ENCODE measurements around the gene AQP1.

Gene AQP1

GRCh38 chr7:30906515-30907240 lies 5.0 kb upstream of the AQP1 start:
- DNase-seq (ENCODE audit: low spot score) = no peak

GRCh38 chr7:30907527-30908267 lies 4.0 kb upstream of the AQP1 start:
- no peak for DNase-seq (ENCODE audit: low spot score)

- DNase-seq (ENCODE audit: low spot score) = no peak
Observed at GRCh38 chr7:30908681-30909080, 3.0 kb upstream of the AQP1 start.

- no peak for DNase-seq (ENCODE audit: low spot score)
Observed at GRCh38 chr7:30909431-30909830, 2.2 kb upstream of the AQP1 start.

GRCh38 chr7:30910411-30911073 lies 1.1 kb upstream of the AQP1 start:
- DNase-seq (ENCODE audit: low spot score) = no peak

DNA sequence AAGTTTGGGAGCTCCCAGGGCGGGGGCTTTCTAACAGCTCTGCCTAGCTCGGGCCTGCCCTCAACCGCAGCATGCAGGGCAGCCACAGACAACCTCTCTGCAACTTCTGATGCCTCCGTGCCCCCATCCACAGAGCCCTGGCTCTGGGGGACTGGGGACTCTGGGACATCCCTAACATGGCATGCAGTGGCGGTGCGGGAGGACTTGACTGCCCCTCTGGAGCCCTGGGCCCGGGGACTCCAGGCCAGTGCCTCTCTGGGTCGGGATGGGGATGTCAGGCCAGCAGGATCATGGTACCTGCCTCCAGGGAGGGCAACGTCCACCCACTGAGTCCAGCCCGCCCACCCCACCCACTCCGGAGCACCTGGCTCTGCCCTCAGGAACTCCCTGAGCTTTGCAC lies 520 bp upstream of the AQP1 start:
- DNase-seq (ENCODE audit: low spot score) = no peak

DNA sequence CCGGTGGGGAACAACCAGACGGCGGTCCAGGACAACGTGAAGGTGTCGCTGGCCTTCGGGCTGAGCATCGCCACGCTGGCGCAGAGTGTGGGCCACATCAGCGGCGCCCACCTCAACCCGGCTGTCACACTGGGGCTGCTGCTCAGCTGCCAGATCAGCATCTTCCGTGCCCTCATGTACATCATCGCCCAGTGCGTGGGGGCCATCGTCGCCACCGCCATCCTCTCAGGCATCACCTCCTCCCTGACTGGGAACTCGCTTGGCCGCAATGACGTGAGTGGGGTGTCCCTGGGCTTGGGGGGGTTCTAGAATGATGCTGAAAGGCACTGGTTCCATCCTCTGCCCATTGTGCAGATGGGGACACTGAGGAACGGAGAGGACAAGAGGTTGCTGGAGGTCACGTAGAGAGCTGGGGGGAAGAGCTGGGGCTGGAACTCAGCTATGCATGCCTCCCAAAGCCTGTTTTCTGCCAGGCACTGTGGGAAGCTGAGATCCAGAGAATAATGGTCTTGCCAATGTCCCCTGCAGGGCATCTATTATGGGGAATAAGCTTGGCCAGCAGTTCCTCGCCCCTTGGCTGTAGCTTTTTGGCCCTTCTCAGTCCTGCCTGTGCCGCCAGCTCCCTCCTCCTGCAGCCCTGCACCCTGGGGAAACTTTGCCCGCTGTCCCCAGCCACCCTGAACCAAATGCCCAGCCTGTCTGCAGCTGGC lies 523 bp downstream of the AQP1 start:
- DNase-seq (ENCODE audit: low spot score) = no peak

DNA sequence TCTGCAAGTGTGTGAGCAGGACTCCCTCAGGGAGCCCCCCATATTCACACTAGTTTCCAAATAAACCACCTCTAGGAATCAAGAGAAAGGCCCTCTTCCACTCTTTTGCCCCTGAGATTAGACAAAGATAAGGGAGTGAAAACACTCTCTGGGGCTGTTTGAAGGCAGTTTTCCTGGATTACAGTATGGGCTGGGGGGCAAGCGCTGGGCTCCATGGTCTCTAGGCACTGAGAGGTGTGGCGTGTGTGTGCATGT lies 1.0 kb downstream of the AQP1 start:
- DNase-seq (ENCODE audit: low spot score) = no peak

- DNase-seq (ENCODE audit: low spot score) = no peak
Observed at GRCh38 chr7:30912986-30913811, 1.5 kb downstream of the AQP1 start.

DNA sequence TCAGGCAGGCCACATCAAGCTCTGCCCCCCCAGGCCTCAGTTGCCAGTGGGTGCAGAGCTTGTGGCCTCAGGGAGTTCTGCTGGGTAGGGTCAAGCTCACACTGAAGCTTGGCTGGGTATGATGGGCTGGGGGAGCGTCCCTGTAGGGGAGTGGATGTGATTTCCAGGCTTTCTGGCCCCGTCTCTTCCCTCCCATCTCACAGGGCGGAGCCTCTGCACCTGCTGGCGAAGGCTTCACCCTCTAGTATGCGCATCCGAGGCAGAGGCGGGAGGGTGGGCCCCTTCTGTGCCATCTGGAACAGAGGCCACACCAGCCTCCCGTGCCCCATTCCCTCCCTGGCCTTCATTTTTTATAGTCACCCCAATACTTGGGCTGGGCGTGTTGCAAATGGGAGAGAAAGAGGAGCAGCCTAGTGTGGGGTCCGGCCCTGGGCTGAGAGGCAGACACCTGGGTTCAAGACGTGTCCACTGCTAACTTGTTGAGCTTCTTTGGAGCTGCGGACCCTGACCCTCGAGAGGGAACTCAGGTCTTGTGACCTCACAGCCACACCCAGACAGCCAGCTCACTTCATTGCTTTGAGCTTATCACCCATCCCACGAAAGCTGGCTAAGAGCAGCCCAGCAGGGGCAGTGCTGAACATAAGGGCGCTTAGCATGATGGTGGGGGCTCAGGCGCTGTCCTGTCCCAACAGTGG lies 2.3 kb downstream of the AQP1 start:
- no peak for DNase-seq (ENCODE audit: low spot score)

GRCh38 chr7:30914596-30914995 lies 2.9 kb downstream of the AQP1 start:
- DNase-seq (ENCODE audit: low spot score) = no peak

DNA sequence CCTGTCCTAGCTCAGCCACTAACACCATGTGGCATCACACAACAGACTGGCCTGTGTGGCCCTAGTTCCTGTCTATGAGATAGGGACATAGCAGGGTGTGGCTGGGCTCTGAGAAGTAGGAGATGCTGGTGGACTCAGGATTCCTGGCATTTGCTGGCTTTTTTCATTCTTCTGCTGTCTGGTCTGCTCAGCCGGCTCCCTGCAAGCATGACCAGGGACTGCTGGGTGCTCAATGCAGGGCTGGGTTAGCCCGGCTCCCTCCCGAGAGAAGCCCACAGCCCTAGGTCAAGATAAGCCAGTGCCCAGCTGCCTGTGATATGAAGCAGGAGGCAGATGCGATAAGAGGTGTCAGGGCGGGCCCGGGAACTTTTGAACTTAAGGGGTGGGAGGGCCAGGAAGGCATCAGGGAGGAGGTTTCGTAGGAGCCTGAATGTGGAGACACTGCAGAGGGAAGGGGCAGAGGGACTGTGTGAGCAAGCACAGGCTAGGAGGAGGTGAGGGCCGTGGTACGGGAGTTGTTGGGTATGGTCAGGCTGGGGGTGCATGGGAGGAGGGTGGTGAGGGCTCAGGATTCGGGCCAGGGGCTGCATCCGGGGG lies 3.5 kb downstream of the AQP1 start:
- DNase-seq (ENCODE audit: low spot score) = no peak

GRCh38 chr7:30915751-30916150 lies 4.1 kb downstream of the AQP1 start:
- DNase-seq (ENCODE audit: low spot score) = no peak

DNA sequence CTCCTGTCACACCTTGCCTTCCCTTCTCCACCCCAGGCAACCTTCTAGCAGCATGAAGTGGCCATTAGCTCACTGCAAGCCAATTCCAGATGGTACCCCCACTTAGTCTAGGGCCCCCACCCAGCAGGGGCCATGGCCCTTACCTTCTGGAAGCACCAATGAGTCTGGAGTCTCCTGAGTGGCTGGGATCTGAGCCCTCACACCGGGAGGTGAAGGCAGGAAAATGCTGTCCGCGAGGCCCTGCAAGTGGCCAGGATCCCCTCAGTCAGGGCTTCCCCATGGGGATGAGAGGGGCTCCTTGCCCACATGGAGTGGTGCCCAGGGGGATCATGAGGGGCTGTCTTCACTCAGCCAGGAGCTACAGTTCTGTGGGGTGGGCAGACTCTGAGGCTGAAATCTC lies 4.6 kb downstream of the AQP1 start:
- no peak for DNase-seq (ENCODE audit: low spot score)

DNA sequence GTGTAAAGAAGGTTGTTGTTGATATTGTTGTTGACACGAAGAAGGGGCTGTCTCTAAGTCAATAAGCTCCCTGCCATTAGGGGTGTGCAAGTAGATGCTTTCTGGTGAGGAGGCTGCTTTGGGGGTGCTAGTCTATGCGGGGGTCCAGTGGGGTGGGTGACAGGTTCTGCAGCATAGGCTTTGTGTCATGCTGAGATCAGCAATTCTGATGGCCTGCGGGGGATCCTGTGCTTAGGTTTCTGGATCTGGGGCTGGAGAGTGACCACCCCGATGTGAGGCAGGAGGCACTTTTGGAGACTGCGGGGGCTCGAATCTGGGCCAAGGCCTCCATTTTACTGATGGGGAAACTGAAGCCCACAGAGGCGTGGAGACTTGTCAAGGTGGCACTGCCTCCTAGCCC lies 5.1 kb downstream of the AQP1 start:
- no peak for DNase-seq (ENCODE audit: low spot score)

- DNase-seq (ENCODE audit: low spot score) = no peak
Observed at GRCh38 chr7:30917216-30917893, 5.7 kb downstream of the AQP1 start.

DNA sequence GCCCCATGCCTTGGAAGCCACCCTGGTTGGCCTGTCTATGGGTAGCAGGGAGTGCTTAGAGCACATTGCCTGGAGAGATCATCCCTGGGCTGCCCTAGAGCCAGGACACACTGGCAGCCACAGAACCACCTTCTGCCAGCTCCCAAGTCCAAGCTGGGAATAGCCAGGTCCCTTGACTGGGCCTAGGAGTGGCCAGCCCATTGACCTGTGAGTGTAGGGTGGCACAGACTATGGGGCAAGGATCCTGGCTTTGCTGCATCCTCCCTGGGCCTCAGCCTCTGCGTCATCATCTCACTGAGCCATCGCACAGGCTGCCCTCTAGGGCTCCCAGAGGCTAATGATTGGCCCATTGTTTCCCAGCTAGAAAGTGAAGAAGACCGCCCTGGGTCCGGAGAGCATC lies 7.0 kb downstream of the AQP1 start:
- DNase-seq (ENCODE audit: low spot score) = no peak

DNA sequence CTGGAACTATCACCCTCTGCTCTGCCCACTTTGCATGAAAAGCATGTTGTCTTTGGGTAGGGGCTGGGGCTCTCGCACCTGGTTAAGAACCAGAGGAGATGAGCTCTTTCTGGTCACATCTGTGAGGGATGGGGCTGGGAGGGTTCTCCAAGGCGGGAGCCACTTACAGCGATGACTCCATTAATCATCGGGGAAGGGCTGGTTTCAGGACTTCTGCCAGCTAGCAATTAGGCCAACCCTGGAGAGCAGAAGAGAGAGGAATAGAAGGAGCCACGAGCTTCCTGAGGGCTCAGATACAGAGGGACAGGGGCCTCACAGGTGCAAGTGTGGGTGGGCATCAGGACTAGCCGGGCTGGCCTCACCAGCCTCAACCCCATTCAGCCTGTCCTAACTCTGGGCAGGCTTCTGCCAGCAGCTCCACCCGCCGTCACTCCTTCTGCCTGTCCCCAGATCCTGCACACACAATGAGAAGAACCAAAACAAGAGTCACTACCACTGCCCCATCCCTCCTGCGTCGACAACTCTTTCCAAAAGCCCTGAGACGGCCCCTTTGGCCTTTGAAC lies 8.4 kb downstream of the AQP1 start:
- DNase-seq (ENCODE audit: low spot score) = no peak

DNA sequence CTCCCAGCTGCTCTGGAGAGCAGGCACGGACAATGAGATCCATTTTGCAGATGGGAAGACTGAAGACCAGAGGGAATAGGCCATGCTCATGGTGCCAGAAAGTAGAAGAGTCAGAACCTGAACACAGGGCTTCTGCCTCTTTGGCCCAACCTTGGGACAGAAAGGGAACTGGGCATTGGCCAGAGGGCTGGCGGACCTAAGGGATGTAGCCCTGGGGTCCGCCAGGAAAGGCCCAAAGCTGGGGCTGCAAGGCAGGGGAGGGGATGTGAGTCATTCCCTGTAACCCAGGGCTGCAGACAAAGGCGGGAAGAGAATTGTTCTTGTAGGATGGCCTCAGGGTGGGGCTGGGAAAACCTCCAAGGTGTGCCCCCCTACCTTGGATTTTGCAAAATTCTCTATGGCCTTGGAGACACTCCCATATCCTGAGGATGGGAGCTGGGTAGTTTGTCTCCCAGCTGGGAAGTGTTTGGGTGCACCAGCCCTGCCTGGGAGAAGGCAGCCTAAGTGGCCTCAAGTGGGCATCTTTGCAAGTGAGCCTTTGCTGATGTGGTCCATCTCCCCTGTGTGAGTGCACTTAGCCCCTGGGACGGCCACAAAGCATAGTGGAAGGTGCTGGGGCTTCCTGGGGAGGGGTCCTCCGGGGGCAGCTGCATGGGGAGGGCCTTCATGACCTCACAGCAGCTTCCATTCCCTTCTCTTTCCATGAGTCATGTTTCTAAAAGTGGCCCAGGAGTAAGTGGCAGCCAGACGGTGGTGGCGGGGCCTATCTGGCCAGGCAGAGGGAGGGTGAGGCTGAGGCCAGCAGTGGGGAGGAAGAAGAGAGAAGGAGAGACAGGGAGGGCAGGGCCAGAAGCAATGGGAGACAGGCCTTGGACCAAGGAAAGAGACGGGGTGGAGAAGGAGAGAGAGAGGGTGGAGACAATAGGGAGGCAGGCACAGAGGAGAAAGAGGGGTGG lies 9.2 kb downstream of the AQP1 start:
- no peak for DNase-seq (ENCODE audit: low spot score)
